ENCODE data around the gene ZNF70. TPM values are rescaled to one million over a fixed set of nuclear protein-coding genes. Genes with fewer than 3 reads are reported as not detected.

Gene ZNF70
- total RNA-seq, 6 experiments from 2014 or later = 0.51 to 1.2 (median 0.85) TPM

DNA sequence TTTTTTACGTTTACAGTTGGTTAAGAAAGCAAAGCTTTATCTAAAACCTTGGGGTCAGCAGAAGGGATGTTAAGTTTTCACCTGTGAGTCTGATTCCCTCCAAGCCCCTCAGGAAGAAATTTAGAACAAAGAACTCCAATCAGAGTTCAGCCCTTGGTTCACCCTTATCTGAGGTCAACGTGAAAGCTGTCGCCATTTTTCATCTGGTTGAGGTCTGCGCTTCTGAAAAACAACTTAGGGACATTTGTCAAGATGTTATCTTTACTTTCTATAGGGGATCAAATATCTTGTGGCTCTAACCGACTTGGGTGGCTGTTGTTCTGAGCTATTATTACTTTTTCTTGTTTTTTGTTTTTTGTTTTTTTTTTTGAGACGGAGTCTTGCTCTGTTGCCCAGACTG is 30.1 kb downstream of the ZNF70 start:
- ATAC-seq (no peak), DNase-seq (no peak)
- Histone ChIP-seq H3K9me3 (no peaks in the 10 kb centered on the region), H3K4me1 (peaks cover 0 to 6% (median 0%) of the 10 kb centered on the region in 4 donors), H3K27me3 (no peaks in the 10 kb centered on the region), H3K4me3 (no peak overlapping the region), H3K36me3 (no peaks in the 10 kb centered on the region), H3K27ac (no peak overlapping the region)
- 79% methylated on average over 5 of the region's 6 CpGs for WGBS (ENCODE audit: insufficient coverage, low coverage, low lambda C conversion rate, missing lambda C conversion rate)
- intact Hi-C loops (cut with DNase I) = no loop called here
- TF ChIP-seq, protein P1, sequence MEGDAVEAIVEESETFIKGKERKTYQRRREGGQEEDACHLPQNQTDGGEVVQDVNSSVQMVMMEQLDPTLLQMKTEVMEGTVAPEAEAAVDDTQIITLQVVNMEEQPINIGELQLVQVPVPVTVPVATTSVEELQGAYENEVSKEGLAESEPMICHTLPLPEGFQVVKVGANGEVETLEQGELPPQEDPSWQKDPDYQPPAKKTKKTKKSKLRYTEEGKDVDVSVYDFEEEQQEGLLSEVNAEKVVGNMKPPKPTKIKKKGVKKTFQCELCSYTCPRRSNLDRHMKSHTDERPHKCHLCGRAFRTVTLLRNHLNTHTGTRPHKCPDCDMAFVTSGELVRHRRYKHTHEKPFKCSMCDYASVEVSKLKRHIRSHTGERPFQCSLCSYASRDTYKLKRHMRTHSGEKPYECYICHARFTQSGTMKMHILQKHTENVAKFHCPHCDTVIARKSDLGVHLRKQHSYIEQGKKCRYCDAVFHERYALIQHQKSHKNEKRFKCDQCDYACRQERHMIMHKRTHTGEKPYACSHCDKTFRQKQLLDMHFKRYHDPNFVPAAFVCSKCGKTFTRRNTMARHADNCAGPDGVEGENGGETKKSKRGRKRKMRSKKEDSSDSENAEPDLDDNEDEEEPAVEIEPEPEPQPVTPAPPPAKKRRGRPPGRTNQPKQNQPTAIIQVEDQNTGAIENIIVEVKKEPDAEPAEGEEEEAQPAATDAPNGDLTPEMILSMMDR (IDR thresholded peaks at IDR 0.05) = no peak
- no peak for TF ChIP-seq POLR2A (IDR thresholded peaks at IDR 0.05)

DNA sequence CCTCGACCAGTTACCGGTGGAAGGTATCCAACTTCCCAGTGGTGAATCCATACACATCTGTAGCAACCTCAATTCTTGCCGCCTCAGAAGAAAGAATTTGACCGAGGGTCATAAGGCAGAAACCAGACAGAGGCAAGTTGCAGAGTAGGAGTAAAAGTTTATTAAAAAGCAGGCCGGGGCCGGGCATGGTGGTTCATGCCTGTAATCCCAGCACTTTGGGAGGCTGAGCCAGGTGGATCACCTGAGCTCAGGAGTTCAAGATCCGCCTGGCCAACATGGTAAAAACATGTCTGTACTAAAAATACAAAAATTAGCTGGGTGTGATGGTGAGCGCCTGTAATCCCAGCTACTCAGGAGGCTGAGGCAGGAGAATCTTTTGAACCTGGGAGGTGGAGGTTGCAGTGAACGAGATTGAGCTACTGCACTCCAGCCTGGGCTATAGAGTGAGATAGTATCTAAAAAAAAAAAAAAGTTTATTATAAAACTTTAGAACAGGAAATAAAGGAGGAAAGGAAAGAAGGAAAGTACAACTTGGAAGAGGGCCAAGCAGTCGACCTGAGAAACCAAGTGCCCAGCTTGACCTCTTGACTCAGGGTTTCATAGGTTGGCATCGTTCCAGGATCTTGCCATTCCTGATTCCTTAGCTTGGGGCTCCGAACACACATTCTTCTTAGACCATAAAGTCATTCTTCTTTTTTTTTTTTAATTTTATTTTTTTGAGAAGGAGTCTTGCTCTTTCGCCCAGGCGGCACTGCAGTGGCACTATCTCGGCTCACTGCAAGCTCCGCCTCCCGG is 32.3 kb downstream of the ZNF70 start:
- DNase-seq (no peak), ATAC-seq (no peak)
- Histone ChIP-seq H3K36me3 (no peaks in the 10 kb centered on the region), H3K27ac (no peak overlapping the region), H3K4me3 (no peak overlapping the region), H3K4me1 (peaks cover 0 to 7% (median 0%) of the 10 kb centered on the region in 4 donors), H3K9me3 (no peaks in the 10 kb centered on the region), H3K27me3 (no peaks in the 10 kb centered on the region)
- no peak for TF ChIP-seq POLR2A (IDR thresholded peaks at IDR 0.05)
- TF ChIP-seq, protein P1 (IDR thresholded peaks at IDR 0.05) = no peak
- intact Hi-C loops (cut with DNase I) = no loop called here
- WGBS (ENCODE audit: insufficient coverage, low coverage, low lambda C conversion rate, missing lambda C conversion rate) = 74% methylated on average over 10 of the region's 17 CpGs

DNA sequence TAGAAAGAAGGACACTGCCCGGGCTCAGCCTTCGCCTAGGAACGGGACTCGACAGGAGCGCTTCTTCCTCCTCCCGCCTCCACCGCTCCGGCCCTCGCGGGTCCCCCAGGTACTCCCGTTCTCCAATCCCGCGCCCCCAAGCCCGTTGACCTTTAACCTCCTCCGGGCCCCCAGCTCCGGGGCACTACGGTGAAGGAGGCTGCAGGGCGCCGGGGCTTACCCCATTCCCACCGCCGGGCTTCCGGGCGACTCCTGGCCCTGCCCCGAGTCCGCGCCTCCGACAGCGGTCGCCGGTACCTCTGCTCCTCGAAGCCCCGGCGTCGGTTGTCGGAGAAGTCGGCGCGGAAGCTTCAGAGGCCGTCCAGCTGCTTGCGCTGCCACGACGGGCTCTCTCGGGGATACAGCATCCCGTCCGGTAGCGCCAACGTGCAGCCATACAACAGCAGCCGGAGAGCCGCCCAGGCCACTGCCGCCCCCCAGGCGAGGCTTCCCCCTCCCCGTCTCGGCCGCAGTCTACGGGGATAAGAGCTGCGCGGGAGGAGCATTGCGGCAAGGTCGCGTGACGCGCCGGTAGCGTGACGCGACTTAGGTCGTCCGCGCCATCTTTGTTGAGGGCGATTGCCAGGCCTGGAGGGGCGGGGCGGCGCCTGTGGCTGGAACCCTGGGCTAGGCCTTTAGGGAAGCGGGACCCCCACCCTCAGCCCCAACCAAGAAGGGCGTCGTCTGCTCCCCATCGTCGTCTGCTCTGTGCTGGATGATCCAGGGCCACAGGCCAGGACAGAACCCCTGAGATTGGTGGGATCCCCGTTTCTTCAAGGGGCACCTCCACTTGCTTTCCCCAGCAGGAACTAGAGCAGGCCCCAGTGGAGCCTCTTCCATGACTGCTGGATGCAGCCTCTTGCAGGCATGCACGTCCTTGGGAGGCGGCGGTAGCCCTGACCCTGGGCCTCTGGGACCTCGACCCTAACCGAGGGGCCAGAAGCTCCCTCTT is 33.8 kb downstream of the ZNF70 start:
- DNase-seq (peak; percentile 86 to 90 (median 88)), ATAC-seq (peak; percentile 95 to 99 (median 97))
- 0% methylated on average over 41 of the region's 84 CpGs for WGBS (ENCODE audit: insufficient coverage, low coverage, low lambda C conversion rate, missing lambda C conversion rate)

DNA sequence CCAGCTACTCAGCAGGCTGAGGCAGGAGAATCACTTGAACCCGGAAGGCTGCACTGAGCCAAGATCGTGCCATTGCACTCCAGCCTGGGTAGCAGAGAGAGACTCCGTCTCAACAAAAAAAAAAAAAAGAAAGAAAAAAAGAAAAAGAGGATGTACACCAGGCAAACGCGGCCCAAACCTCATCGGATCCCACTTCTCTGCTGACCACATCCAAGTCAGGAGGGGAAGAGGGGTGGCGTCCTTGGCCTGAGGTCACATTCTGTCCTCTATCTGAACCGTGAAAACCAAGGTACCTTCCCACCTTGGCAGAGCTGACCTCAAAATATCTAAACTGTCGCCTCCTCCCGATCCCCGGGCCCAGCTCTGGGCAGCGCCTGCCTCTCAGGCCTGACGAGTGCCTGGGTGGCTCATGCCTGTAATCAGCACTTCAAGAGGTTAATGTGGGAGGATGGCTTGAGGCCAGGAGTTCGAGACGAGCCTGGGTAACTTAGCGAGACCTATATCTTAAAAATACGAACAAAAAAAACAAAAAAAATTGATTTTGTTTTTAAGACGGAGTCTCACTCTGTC is 35.0 kb downstream of the ZNF70 start:
- 72% methylated on average over 10 of the region's 18 CpGs for WGBS (ENCODE audit: insufficient coverage, low coverage, low lambda C conversion rate, missing lambda C conversion rate)
- intact Hi-C loops (cut with DNase I) = no loop called here
- Histone ChIP-seq H3K9me3 (no peaks in the 10 kb centered on the region), H3K27me3 (no peaks in the 10 kb centered on the region), H3K4me3 (peak overlapping the region in 2 of 3 donors; percentile 69 to 99), H3K27ac (no peak overlapping the region), H3K36me3 (peaks cover 0 to 23% (median 2%) of the 10 kb centered on the region in 4 donors), H3K4me1 (peaks cover 0 to 7% (median 0%) of the 10 kb centered on the region in 4 donors)
- DNase-seq (no peak), ATAC-seq (no peak)
- TF ChIP-seq, protein P1 (IDR thresholded peaks at IDR 0.05) = no peak
- no peak for TF ChIP-seq POLR2A (IDR thresholded peaks at IDR 0.05)

More for the DNA sequence above, 33.8 kb downstream of the ZNF70 start:
- Histone ChIP-seq H3K9me3 (no peaks in the 10 kb centered on the region), H3K4me3 (peak overlapping the region; percentile 69 to 99 (median 94)), H3K36me3 (peaks cover 0 to 10% (median 2%) of the 10 kb centered on the region in 4 donors), H3K27me3 (no peaks in the 10 kb centered on the region), H3K27ac (peak overlapping the region; percentile 50 to 80 (median 60)), H3K4me1 (peaks cover 0 to 7% (median 0%) of the 10 kb centered on the region in 4 donors)
- peak; percentile 70 for TF ChIP-seq POLR2A (IDR thresholded peaks at IDR 0.05)
- TF ChIP-seq, protein P1 (IDR thresholded peaks at IDR 0.05) = no peak
- intact Hi-C loops (cut with DNase I) = no loop called here

All from right lobe of liver (tissue), 6 donors.